BLaER1 (cell line): ENCODE data around the gene DHX36.

ENCODE experiments used
- H3K27ac ChIP-seq: shearing (Covaris generic); formaldehyde crosslinking; 2 replicates; pipeline ENCODE4 v1.8.1; 2022
- H3K27me3 ChIP-seq: shearing (Covaris generic); formaldehyde crosslinking; 2 replicates; pipeline ENCODE4 v1.8.1; 2022
- H3K36me3 ChIP-seq: shearing (Covaris generic); formaldehyde crosslinking; 2 replicates; pipeline ENCODE4 v1.8.1; 2022
- H3K4me1 ChIP-seq: shearing (Covaris generic); formaldehyde crosslinking; 2 replicates; pipeline ENCODE4 v1.8.1; 2022
- H3K4me2 ChIP-seq: shearing (Covaris generic); formaldehyde crosslinking; 2 replicates; pipeline ENCODE4 v1.8.1; 2022
- H3K4me3 ChIP-seq: shearing (Covaris generic); formaldehyde crosslinking; 2 replicates; pipeline ENCODE4 v1.8.1; 2022
- H3K9ac ChIP-seq: shearing (Covaris generic); formaldehyde crosslinking; 2 replicates; pipeline ENCODE4 v1.8.1; 2022
- H3K9me3 ChIP-seq: shearing (Covaris generic); formaldehyde crosslinking; 2 replicates; pipeline ENCODE4 v1.8.1; 2022
- H4K20me1 ChIP-seq: shearing (Covaris generic); formaldehyde crosslinking; 2 replicates; pipeline ENCODE4 v1.8.1; 2022
- Cebpa-rat ChIP-seq: shearing (Covaris generic); IDR thresholded peaks from 2 replicates; pipeline ENCODE4 v1.8.1; 2022

Gene DHX36, protein sequence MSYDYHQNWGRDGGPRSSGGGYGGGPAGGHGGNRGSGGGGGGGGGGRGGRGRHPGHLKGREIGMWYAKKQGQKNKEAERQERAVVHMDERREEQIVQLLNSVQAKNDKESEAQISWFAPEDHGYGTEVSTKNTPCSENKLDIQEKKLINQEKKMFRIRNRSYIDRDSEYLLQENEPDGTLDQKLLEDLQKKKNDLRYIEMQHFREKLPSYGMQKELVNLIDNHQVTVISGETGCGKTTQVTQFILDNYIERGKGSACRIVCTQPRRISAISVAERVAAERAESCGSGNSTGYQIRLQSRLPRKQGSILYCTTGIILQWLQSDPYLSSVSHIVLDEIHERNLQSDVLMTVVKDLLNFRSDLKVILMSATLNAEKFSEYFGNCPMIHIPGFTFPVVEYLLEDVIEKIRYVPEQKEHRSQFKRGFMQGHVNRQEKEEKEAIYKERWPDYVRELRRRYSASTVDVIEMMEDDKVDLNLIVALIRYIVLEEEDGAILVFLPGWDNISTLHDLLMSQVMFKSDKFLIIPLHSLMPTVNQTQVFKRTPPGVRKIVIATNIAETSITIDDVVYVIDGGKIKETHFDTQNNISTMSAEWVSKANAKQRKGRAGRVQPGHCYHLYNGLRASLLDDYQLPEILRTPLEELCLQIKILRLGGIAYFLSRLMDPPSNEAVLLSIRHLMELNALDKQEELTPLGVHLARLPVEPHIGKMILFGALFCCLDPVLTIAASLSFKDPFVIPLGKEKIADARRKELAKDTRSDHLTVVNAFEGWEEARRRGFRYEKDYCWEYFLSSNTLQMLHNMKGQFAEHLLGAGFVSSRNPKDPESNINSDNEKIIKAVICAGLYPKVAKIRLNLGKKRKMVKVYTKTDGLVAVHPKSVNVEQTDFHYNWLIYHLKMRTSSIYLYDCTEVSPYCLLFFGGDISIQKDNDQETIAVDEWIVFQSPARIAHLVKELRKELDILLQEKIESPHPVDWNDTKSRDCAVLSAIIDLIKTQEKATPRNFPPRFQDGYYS

DNA sequence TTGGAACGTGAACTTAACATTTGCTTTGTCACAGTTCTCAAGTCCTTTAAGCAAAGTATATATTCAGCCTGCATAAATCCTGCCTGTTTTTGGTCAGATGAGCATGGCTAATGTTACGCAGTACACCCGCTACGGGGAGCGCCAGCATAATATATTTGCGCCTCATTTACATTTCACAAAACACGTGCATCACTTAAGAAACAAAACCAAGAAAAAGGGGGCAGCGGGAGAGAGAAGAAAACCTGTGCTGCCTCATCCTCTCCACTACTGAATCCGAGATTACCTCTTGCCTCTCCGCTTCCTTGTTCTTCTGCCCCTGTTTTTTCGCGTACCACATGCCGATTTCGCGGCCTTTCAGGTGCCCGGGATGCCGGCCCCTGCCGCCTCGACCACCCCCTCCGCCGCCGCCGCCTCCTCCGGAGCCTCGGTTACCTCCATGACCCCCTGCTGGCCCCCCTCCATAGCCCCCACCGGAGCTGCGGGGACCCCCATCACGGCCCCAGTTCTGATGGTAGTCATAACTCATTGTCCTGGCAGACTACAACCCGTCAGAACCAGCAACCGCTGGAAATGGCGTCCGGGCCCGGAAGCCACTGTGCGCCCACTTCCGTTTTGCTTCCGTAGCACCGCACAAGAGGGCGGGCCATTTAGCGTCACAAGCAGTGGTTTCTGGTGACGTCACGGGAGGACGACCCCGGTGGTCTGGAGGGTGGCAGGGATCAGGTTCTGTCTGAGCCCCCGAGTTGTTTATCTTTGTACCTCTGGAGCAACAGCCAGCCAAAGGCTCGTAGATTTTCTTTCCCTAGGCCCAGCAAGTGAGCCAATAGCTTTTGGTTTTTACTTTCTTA is at the start of gene DHX36:
Gene DHX36 (minus strand): TSS at position 597 of the 848 bp plus-strand sequence. CDS start 71 bp downstream, at position 526.
- peak within 1 kb of the TSS; percentile 91 for H3K9ac ChIP-seq
- H4K20me1 ChIP-seq, result peaks cover 32% of the 10 kb centered on the region
- TF ChIP-seq Cebpa-rat, result no peak
- peak within 1 kb of the TSS; percentile 94 for H3K27ac ChIP-seq
- peaks cover 24% of the 10 kb centered on the region for H3K4me1 ChIP-seq
- no peaks in the 10 kb centered on the region for H3K27me3 ChIP-seq
- H3K4me2 ChIP-seq, result peak within 1 kb of the TSS; percentile 76
- H3K4me3 ChIP-seq, result peak within 1 kb of the TSS; percentile 80
- H3K9me3 ChIP-seq, result peaks cover 6% of the 10 kb centered on the region; the same call in 1 of the 2 replicates
- H3K36me3 ChIP-seq, result peaks cover 33% of the 10 kb centered on the region

DNA sequence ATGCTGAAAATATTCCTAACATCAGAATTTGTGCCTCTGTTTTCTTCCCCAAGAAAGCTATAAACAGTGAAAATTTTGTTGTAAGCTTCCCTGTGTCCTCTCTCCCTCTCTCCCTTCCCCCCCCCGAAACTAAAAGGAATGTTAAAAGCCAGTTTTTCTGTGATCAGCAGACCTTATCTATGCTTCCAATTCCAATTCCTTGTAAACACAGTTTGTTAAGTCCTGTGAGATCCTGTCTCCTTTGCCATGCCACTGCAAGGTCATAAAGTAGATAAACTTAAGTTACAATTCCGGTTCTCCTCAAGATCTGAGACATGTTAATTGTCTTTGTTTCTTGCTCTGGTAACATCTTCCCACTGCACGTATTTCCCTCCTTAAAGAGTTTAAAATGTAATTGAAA is 42.9 kb upstream of the DHX36 start:
- Histone ChIP-seq H3K27me3 (no peaks in the 10 kb centered on the region), H3K9ac (no peak overlapping the region), H3K4me2 (no peak overlapping the region), H3K4me3 (no peak overlapping the region), H3K9me3 (peaks cover 10% of the 10 kb centered on the region), H4K20me1 (no peaks in the 10 kb centered on the region), H3K36me3 (no peaks in the 10 kb centered on the region), H3K27ac (no peak overlapping the region), H3K4me1 (no peaks in the 10 kb centered on the region)
- no peak for TF ChIP-seq Cebpa-rat

DNA sequence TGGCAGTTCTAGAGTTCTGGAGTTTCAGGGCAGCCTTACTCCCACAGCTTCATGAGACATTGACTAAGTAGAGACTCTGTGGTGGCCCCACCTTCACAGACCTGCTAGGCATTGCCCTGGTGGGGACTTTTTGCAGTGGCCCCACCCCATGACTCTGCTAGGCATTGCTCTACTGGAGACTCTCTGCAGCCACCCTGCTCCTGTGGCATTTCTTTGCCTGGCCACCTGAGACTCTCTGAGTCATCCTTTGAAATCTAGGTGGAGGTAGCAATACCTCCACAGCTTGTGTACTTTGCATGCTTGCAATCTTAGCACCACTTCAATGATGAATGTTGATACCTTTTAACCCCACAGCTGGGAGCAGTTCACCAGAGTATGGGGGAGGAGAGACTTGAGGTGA is 40.6 kb upstream of the DHX36 start:
- peaks cover 10% of the 10 kb centered on the region for H3K9me3 ChIP-seq

DNA sequence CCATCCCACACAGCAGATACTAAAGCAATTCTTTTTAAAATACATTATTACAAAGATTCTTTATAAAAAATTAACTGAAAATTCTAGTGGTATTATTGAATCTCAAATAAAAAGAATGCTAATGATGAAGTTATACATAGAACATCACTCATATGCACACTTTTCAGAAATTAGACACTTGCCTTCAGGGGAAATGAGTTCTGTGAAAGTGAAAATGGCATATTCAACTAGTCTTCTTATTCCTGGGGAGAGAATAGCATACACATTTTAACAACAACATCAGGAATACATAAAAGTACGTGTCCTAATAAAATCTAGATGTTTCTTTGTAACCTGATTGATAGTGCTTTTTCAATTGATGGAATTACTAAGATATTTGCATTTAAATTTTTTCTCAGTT is 36.8 kb upstream of the DHX36 start:
- Histone ChIP-seq H4K20me1 (no peaks in the 10 kb centered on the region), H3K4me2 (no peak overlapping the region), H3K27me3 (no peaks in the 10 kb centered on the region), H3K4me1 (no peaks in the 10 kb centered on the region), H3K9me3 (peaks cover 10% of the 10 kb centered on the region), H3K27ac (no peak overlapping the region), H3K36me3 (no peaks in the 10 kb centered on the region), H3K4me3 (no peak overlapping the region), H3K9ac (no peak overlapping the region)
- no peak for TF ChIP-seq Cebpa-rat

More for the DNA sequence above, 40.6 kb upstream of the DHX36 start:
- H3K27ac ChIP-seq, result no peak overlapping the region
- no peak overlapping the region for H3K4me3 ChIP-seq
- no peaks in the 10 kb centered on the region for H3K27me3 ChIP-seq
- H3K36me3 ChIP-seq, result no peaks in the 10 kb centered on the region
- no peak overlapping the region for H3K4me2 ChIP-seq
- no peaks in the 10 kb centered on the region for H3K4me1 ChIP-seq
- no peaks in the 10 kb centered on the region for H4K20me1 ChIP-seq
- no peak overlapping the region for H3K9ac ChIP-seq
- TF ChIP-seq Cebpa-rat, result no peak

DNA sequence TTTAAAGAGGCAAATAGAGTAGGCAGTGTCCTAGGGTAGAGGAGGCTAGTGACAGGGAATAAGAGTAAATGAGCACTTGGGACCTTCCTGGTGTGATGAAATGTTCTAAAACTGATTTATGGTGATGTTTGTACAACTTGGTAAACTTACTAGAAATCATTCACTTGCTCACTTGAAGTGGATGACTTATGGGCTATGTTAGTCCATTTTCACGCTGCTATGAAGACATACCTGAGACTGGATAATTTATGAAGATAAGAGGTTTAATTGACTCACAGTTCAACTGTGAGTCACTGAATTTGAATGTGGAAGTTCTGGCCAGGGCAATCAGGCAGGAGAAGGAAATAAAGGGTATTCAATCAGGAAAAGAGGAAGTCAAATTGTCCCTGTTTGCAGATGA is 31.7 kb upstream of the DHX36 start:
- H3K4me2 ChIP-seq, result no peak overlapping the region
- H3K9me3 ChIP-seq, result no peaks in the 10 kb centered on the region
- no peak overlapping the region for H3K27ac ChIP-seq
- no peak overlapping the region for H3K4me3 ChIP-seq
- H3K27me3 ChIP-seq, result no peaks in the 10 kb centered on the region
- TF ChIP-seq Cebpa-rat, result no peak
- no peaks in the 10 kb centered on the region for H3K4me1 ChIP-seq
- no peaks in the 10 kb centered on the region for H3K36me3 ChIP-seq
- no peaks in the 10 kb centered on the region for H4K20me1 ChIP-seq
- no peak overlapping the region for H3K9ac ChIP-seq

DNA sequence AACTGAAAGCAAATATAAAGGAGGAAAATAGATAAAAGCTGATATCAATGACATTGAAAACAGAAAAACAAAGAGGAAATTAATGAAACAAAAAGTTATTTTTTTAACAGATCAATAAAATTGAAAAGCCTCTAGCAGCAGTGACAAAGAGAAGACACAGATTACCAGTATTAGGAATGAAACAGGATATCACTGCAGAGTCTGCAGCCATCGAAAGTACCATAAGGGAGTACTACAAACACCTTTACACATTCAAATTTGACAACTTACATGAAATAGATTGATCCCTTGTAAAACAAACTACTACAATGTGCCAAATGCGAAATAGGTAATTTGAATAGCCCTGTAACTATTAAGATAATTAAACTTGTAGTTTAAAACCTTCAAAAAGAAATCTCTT is 24.9 kb upstream of the DHX36 start:
- H3K27ac ChIP-seq, result no peak overlapping the region
- no peaks in the 10 kb centered on the region for H3K9me3 ChIP-seq
- 0 out of 2 replicates have a peak overlapping the region, but pooled peaks have one; percentile 42 for H3K4me2 ChIP-seq
- TF ChIP-seq Cebpa-rat, result no peak
- H4K20me1 ChIP-seq, result no peaks in the 10 kb centered on the region
- no peaks in the 10 kb centered on the region for H3K27me3 ChIP-seq
- no peak overlapping the region for H3K9ac ChIP-seq
- peaks cover 12% of the 10 kb centered on the region for H3K4me1 ChIP-seq
- H3K36me3 ChIP-seq, result no peaks in the 10 kb centered on the region
- no peak overlapping the region for H3K4me3 ChIP-seq

DNA sequence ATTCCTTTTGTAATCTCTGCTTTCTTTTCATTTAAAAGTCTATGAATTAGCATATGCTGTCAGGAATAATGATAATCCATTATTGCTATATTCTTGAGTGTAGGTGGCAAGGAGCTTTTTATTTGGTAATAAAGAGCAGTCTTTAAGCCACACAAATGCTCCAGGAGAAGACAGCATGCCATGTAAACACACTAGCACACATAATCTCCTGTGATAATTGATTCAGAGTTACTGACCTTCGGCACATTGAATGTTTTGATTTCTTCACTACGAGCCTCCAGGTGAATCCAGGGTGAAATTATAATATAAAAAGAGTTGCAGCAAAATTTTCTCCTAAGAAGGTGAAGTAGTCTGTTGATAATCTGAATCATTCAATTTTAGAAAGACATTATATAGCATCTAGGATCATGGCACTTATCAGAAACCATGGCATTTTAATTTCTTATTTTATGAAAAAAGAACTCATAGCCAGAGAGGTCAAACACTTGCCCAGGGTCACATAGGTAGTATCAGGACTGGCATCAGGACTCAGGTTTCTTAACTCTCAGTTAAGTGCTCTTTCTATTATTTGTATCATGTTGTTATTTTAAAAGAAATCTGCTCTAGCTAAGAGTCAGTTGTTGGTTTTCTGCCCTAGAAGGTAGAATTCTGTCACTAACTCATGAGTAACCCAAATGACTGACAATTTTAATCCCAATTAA is 21.3 kb upstream of the DHX36 start:
- no peak overlapping the region for H3K27ac ChIP-seq
- H3K9ac ChIP-seq, result no peak overlapping the region
- H3K36me3 ChIP-seq, result no peaks in the 10 kb centered on the region
- H3K4me1 ChIP-seq, result peaks cover 12% of the 10 kb centered on the region
- H3K27me3 ChIP-seq, result no peaks in the 10 kb centered on the region
- no peak for TF ChIP-seq Cebpa-rat
- no peak overlapping the region for H3K4me3 ChIP-seq
- H3K9me3 ChIP-seq, result no peaks in the 10 kb centered on the region
- no peaks in the 10 kb centered on the region for H4K20me1 ChIP-seq
- H3K4me2 ChIP-seq, result no peak overlapping the region

DNA sequence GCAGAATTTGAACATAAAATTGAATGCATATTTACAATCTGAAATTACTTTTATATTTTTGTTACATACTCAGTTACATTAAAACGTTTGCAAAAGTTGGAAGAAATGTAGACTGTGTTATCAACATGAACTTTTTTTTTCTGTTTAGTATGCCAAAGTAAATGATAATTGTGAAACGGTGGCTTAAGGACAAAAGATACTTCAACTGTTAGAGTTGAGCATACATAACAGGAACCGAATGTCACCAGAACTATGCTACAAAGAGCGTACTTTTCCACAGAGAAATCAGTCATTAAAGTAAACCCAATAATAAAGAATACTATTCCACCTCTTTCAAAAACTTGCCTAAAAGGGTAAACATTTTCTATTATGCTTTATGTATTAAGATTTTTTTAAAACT is 14.3 kb upstream of the DHX36 start:
- Histone ChIP-seq H3K4me1 (no peaks in the 10 kb centered on the region), H3K4me2 (no peak overlapping the region), H3K9me3 (no peaks in the 10 kb centered on the region), H4K20me1 (no peaks in the 10 kb centered on the region), H3K36me3 (no peaks in the 10 kb centered on the region), H3K27me3 (no peaks in the 10 kb centered on the region), H3K27ac (no peak overlapping the region), H3K9ac (no peak overlapping the region), H3K4me3 (no peak overlapping the region)
- TF ChIP-seq Cebpa-rat, result no peak

DNA sequence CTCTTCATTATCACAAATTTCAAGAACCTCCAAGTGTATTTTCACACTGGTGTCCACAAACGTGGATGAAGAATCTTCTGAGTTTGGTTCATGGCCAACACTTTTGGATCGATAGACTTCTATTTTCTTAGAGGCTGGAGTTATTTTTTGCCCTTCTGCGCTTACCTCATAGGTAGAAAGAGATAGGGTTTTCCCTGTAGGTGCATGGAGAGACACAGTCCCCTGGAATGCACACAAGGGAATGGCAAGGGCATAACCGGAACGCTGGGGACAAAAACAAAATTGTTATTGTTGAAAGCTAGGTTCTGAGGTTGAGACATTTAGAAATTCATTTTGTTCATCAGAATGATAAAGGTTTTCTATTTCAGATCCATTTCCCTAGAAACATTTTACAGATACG is 13.7 kb upstream of the DHX36 start:
- Histone ChIP-seq H3K4me1 (no peaks in the 10 kb centered on the region), H3K4me2 (no peak overlapping the region), H3K9me3 (no peaks in the 10 kb centered on the region), H3K4me3 (no peak overlapping the region), H4K20me1 (no peaks in the 10 kb centered on the region), H3K9ac (no peak overlapping the region), H3K36me3 (no peaks in the 10 kb centered on the region), H3K27me3 (no peaks in the 10 kb centered on the region), H3K27ac (no peak overlapping the region)
- no peak for TF ChIP-seq Cebpa-rat
